K562 (cell line): ENCODE measurements around the gene OPA3. TPM values are rescaled to one million over a fixed set of nuclear protein-coding genes. Genes with fewer than 3 reads are reported as not detected.

Source experiments
- CAMTA2 ChIP-seq: fragments of 250-450 bp; sonication (Bioruptor Pico); conservative IDR thresholded peaks from 2 replicates; pipeline ENCODE4 v1.5.1; 2022
- CBX3 ChIP-seq, 2 experiments: IDR thresholded peaks; 1 replicate in 1 of 2; 2 replicates in 1 of 2; pipeline ENCODE4 v1.6.1; 2012; ENCODE audit warnings: inconsistent platforms in 2 of 2, low read length in 2 of 2, borderline replicate concordance in 1 of 2, control low read depth in 1 of 2
- E2F3 ChIP-seq: fragments of 250-450 bp; sonication (Bioruptor Pico); IDR thresholded peaks from 2 replicates; pipeline ENCODE4 v1.4.0; 2020; ENCODE audit warnings: mild to moderate bottlenecking
- FOXA3 ChIP-seq, 2 experiments: fragments of 450-650 bp in 1 of 2; sonication (generic) in 1 of 2; formaldehyde crosslinking; IDR thresholded peaks in 1 of 2; conservative IDR thresholded peaks in 1 of 2; 2 replicates each; pipeline versions ENCODE4 v1.4.0 to v1.8.0; 2020 to 2022; ENCODE audit warnings: mild to moderate bottlenecking in 2 of 2, missing genetic modification reagents in 1 of 2
- HMGN3 ChIP-seq: IDR thresholded peaks from 2 replicates; pipeline ENCODE4 v1.6.1; 2011; ENCODE audit warnings: borderline replicate concordance, low read depth, mild to moderate bottlenecking, mixed read lengths, low read length; ENCODE audit not compliant: insufficient read length; ENCODE audit errors: extremely low read depth
- MYC ChIP-seq, 2 experiments: fragments of 250-450 bp in 1 of 2; sonication (Bioruptor Pico) in 1 of 2; IDR thresholded peaks; 2 replicates each; pipeline versions ENCODE4 v1.5.1 to v1.6.1; 2012 to 2021; ENCODE audit warnings: low read depth in 2 of 2, borderline replicate concordance in 1 of 2, improper control_type of control experiment in 1 of 2, low read length in 1 of 2, mild to moderate bottlenecking in 1 of 2, moderate library complexity in 1 of 2
- OTX1 ChIP-seq: fragments of 450-650 bp; formaldehyde crosslinking; IDR thresholded peaks from 2 replicates; pipeline ENCODE4 v1.4.0; 2022; ENCODE audit warnings: mild to moderate bottlenecking
- PCBP2 ChIP-seq: fragments of 200-400 bp; formaldehyde crosslinking; IDR thresholded peaks from 2 replicates; pipeline ENCODE4 v1.6.1; 2018; ENCODE audit warnings: low read length, low read depth, mild to moderate bottlenecking, moderate library complexity; ENCODE audit not compliant: poor library complexity, severe bottlenecking
- POLR2A ChIP-seq: fragments of 450-650 bp; conservative IDR thresholded peaks from 2 replicates; pipeline ENCODE4 v1.6.1; 2016
- RBM14 ChIP-seq: fragments of 200-400 bp; formaldehyde crosslinking; IDR thresholded peaks from 2 replicates; pipeline ENCODE4 v1.6.1; 2018; ENCODE audit warnings: low read depth, mild to moderate bottlenecking, low read length, moderate library complexity, borderline replicate concordance; ENCODE audit not compliant: insufficient read depth
- RBM25 ChIP-seq: fragments of 200-400 bp; formaldehyde crosslinking; IDR thresholded peaks from 2 replicates; pipeline ENCODE4 v1.6.1; 2018; ENCODE audit warnings: low read length, low read depth, moderate library complexity; ENCODE audit not compliant: severe bottlenecking
- U2AF2 ChIP-seq: fragments of 200-400 bp; formaldehyde crosslinking; optimal IDR thresholded peaks from 2 replicates; pipeline ENCODE3; 2017; ENCODE audit warnings: low read depth, mild to moderate bottlenecking, low read length
- XRCC5 ChIP-seq: fragments of 200-400 bp; formaldehyde crosslinking; IDR thresholded peaks from 2 replicates; pipeline ENCODE4 v1.6.1; 2017; ENCODE audit warnings: low read depth, mild to moderate bottlenecking, low read length
- ZNF121 ChIP-seq: sonication (generic); formaldehyde crosslinking; conservative IDR thresholded peaks from 2 replicates; pipeline ENCODE4 v1.8.0; 2022; ENCODE audit warnings: missing genetic modification reagents
- ZNF280A ChIP-seq: fragments of 450-650 bp; IDR thresholded peaks from 2 replicates; pipeline ENCODE4 v1.6.1; 2018; ENCODE audit warnings: mild to moderate bottlenecking, low read depth; ENCODE audit not compliant: partially characterized antibody
- ZNF316 ChIP-seq: fragments of 450-650 bp; IDR thresholded peaks from 2 replicates; pipeline ENCODE4 v1.6.1; 2016
- ZNF444 ChIP-seq: fragments of 250-450 bp; sonication (Bioruptor Pico); IDR thresholded peaks from 2 replicates; pipeline ENCODE4 v1.4.0; 2020; ENCODE audit warnings: mild to moderate bottlenecking, moderate library complexity
- ZNF592 ChIP-seq: fragments of 450-650 bp; IDR thresholded peaks from 2 replicates; pipeline ENCODE4 v1.6.1; 2017; ENCODE audit warnings: antibody characterized with exemption, mild to moderate bottlenecking
- polyA plus RNA-seq, 8 experiments: library from polyadenylated mRNA; depleted of rRNA in 4 of 8; stranded (reverse) in 5 of 8; unstranded in 3 of 8; fragments of >200 nt; fragmentation: Nextera tagmentation in 2 of 8; fragmentation: Illumina TruSeq in 1 of 8; extraction: Ambion mirVana in 2 of 8; extraction: Trizol in 1 of 8; gene quantifications; 2 replicates each; pipeline versions ENCODE4 v1.2.1 to v1.2.3, GENCODE V29; 2011 to 2014; ENCODE audit warnings: inconsistent platforms in 1 of 8, missing spikeins in 1 of 8
- total RNA-seq, 7 experiments: library from RNA; depleted of rRNA in 6 of 7; stranded (reverse); fragments of >200 nt in 6 of 7; fragmentation: Illumina TruSeq in 2 of 7; extraction: Trizol in 2 of 7; gene quantifications; 2 replicates each; pipeline versions ENCODE4 v1.2.1 to v1.2.3, GENCODE V29; 2011 to 2021; ENCODE audit warnings: low replicate concordance in 1 of 7
- TF ChIP-seq, protein P1 (sequence below): fragments of 450-650 bp; IDR thresholded peaks from 2 replicates; pipeline ENCODE4 v1.7.1; 2018; ENCODE audit warnings: mild to moderate bottlenecking, low read depth; ENCODE audit not compliant: partially characterized antibody

OPA3 gene
- total and polyA plus RNA-seq, 9 of the 15 experiments (the other 6 are each of a cell fraction or from before 2014, with no cell fraction given): 1.4 to 18.8 (median 9.0) TPM

DNA sequence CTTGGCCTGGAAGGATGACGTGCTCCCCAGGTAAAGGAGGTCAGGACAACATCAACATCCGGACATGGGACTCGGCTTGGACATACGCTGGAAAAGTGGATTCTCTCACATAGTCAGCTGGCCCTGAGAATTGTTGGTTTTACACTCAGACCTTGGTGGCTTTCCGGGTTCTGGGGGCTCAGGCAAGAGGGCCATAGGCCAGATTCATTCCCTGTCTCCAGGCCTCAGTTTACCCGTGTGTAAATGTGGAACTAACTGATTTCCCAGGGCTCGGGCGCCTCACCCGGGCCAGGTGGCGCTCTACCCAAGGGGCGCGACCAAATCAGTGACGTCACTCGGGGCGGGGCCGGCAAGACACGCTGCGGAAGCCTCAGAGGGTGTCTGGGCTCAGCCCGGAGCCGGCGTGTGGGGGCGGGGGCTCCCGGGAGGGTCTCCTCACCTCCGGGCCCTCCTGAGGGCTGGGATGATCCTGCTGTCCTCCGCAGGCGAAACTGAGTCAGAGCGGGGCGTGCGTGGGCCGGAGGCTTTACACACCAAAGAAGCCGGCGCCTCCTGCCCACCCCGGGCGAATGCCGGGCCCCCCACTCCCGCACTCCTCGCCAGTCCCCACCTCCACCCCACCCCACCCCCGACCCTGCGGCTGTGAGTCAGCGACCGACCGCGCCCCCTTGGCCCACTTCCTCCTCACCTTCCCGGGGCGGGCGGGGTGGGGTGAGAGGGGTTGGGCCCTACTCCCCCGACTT, 78.2 kb downstream of the OPA3 start (continued):
- TF ChIP-seq U2AF2 (no peak), PCBP2 (no peak), ZNF592 (peak; percentile 85), ZNF121 (CRISPR knock-in tag) (no peak), E2F3 (no peak), CBX3 (IDR thresholded peaks at IDR 0.05; ENCODE audit: borderline replicate concordance in 1 of 2, low read length in 2 of 2) (no peak), RBM25 (no peak), ZNF316 (no peak), ZNF280A (no peak), FOXA3 (CRISPR knock-in tag; conservative IDR thresholded peaks at IDR 0.05 in 1 of 2, IDR thresholded peaks at IDR 0.05 in 1 of 2) (0 out of 4 replicates have a peak, but pooled peaks of 1 of the 2 experiments have one; percentile 55), XRCC5 (peak; percentile 63; the same call in 1 of the 2 replicates), RBM14 (no peak), POLR2A (peak; percentile 85), MYC (IDR thresholded peaks at IDR 0.05; ENCODE audit: low read depth, low read length) (peak; percentile 72), MYC (CRISPR knock-in tag; IDR thresholded peaks at IDR 0.05; ENCODE audit: borderline replicate concordance, low read depth) (peak; percentile 77; the same call in 1 of the 2 replicates), OTX1 (CRISPR knock-in tag) (no peak), HMGN3 (peak; percentile 93), CAMTA2 (no peak), ZNF444 (CRISPR knock-in tag) (no peak)
- TF ChIP-seq, protein P1, sequence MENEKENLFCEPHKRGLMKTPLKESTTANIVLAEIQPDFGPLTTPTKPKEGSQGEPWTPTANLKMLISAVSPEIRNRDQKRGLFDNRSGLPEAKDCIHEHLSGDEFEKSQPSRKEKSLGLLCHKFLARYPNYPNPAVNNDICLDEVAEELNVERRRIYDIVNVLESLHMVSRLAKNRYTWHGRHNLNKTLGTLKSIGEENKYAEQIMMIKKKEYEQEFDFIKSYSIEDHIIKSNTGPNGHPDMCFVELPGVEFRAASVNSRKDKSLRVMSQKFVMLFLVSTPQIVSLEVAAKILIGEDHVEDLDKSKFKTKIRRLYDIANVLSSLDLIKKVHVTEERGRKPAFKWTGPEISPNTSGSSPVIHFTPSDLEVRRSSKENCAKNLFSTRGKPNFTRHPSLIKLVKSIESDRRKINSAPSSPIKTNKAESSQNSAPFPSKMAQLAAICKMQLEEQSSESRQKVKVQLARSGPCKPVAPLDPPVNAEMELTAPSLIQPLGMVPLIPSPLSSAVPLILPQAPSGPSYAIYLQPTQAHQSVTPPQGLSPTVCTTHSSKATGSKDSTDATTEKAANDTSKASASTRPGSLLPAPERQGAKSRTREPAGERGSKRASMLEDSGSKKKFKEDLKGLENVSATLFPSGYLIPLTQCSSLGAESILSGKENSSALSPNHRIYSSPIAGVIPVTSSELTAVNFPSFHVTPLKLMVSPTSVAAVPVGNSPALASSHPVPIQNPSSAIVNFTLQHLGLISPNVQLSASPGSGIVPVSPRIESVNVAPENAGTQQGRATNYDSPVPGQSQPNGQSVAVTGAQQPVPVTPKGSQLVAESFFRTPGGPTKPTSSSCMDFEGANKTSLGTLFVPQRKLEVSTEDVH: peak; percentile 39
